ENCODE results near the gene SFXN5.

Gene SFXN5

GRCh38 chr2:72934683-72935610 is 136.6 kb downstream of the SFXN5 start:
- DNase-seq, result no peak

DNA sequence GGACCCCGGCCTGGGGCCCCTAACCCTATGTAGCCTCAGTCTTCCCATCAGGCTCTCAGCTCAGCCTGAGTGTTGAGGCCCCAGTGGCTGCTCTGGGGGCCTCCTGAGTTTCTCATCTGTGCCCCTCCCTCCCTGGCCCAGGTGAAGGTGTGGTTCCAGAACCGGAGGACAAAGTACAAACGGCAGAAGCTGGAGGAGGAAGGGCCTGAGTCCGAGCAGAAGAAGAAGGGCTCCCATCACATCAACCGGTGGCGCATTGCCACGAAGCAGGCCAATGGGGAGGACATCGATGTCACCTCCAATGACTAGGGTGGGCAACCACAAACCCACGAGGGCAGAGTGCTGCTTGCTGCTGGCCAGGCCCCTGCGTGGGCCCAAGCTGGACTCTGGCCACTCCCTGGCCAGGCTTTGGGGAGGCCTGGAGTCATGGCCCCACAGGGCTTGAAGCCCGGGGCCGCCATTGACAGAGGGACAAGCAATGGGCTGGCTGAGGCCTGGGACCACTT is 137.8 kb downstream of the SFXN5 start:
- no peak for DNase-seq

DNA sequence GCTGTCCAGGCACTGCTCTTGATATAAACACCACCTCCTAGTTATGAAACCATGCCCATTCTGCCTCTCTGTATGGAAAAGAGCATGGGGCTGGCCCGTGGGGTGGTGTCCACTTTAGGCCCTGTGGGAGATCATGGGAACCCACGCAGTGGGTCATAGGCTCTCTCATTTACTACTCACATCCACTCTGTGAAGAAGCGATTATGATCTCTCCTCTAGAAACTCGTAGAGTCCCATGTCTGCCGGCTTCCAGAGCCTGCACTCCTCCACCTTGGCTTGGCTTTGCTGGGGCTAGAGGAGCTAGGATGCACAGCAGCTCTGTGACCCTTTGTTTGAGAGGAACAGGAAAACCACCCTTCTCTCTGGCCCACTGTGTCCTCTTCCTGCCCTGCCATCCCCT is 138.3 kb downstream of the SFXN5 start:
- no peak for DNase-seq

DNA sequence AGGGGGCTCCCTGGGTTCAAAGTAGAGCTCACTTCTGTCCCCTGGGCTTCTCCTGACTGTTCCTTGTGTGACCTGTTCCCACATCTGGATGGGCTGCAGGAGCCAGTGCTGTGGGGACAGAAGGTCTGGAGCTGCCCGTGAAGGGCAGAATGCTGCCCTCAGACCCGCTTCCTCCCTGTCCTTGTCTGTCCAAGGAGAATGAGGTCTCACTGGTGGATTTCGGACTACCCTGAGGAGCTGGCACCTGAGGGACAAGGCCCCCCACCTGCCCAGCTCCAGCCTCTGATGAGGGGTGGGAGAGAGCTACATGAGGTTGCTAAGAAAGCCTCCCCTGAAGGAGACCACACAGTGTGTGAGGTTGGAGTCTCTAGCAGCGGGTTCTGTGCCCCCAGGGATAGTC is 138.7 kb downstream of the SFXN5 start:
- DNase-seq, result no peak

DNA sequence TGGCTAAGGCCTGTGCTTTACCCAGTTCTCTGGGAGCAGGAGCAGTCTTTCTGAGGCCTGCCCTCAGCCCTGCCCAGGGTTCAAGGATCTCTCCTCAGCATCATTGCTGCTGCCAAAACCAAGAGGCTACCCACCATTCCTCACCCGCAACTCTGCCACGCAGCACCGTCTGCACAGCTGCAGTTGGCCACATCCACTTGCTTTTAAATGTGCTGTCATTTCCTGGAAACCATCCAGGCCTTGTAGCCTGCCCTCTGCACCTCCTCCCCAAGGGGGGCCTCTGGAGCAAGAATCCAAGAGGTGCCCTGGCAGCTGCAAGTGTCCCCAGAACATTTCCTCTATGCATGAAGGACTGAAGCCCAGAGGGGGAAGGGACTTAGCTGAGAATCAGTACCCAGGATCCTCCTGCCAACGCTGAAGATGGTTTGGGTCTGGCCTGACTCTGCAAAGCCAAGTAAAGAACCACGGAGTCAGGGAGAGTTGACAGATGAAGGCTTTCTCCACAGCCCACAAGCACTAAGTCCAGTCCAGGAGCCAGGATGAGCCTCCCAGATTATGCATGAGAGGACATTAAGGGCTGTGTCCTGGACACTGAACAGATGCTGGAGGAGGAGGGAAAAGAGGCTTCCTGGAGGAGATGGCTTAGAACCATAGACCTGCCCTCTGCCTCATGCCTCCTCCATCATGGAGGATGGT is 139.3 kb downstream of the SFXN5 start:
- DNase-seq, result no peak

- no peak for DNase-seq
Observed at GRCh38 chr2:72931280-72931910, 140.1 kb downstream of the SFXN5 start.

- no peak for DNase-seq
Observed at GRCh38 chr2:72929010-72929409, 142.5 kb downstream of the SFXN5 start.

- no peak for DNase-seq
Observed at GRCh38 chr2:72927619-72928550, 143.6 kb downstream of the SFXN5 start.

DNA sequence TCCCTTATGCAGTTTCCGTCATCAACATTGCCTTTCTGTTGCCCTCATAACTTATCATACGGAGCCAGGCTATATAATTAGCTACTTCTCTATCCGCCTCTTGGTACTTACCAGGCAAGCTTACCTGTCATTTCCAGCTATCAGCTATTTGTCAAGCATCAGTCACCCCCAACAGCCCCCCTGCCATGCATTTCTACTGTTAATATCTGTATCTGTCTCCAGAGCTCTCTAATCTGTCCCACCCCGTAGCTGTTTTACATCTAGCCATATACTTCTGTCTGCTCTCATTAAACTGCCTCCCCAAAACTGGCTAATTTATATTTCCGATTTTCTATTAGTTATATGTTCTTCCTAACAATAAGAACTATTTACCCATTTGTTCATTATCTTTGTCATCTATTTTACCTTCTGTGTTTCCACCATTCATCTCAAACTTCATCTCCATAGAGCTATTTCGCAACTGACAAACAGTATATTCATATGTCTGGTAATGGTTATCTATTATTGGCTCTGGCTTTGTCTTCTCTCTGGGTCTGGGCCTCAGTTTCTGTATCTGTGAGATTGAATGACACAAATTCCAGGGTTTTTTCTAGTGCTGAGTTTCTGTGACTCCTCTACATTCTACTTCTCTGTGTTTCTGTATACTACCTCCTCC is 144.6 kb downstream of the SFXN5 start:
- DNase-seq, result no peak

GRCh38 chr2:72926368-72926767 is 145.1 kb downstream of the SFXN5 start:
- no peak for DNase-seq

GRCh38 chr2:72925328-72925943 is 146.1 kb downstream of the SFXN5 start:
- DNase-seq, result no peak

DNA sequence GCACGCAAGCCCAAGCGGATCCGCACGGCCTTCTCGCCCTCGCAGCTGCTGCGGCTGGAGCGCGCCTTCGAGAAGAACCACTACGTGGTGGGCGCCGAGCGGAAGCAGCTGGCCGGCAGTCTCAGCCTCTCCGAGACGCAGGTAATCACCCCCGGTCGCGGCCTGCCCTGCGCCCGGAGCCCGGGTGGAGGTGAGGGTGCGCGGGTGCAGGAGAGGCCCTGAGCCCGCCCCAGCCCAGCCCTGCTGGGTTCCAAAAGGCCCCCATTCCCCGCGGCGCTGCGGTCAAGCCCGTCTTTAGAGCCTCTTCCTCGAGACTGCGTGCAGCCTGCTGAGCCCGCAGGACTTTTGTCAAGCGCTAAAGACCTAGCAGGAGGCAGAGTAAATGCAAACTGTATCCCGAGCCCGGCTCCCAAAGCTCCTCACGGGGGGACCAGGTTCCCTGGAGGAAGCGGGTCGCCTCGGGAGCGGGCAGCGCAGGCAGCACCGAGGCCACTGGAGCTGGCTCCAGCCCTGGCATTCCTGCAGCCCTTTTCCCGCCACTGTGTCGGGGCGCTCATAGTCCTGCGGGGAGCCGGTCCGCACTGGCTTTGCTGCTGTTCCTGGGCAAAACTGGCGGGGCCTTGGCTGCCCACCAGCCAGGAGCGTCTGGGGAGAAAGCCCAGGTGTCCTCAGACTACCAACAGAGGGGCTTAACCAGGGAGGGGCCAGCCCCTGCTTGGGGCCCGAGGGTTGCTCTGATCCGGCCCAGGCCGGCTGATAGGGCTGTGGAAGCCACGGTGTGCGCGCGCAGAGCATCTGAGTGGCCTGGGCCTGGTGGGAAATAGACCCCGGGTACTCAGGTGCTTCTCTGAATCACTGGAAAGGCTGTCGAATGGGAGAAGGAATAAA is 146.9 kb downstream of the SFXN5 start:
- no peak for DNase-seq

DNA sequence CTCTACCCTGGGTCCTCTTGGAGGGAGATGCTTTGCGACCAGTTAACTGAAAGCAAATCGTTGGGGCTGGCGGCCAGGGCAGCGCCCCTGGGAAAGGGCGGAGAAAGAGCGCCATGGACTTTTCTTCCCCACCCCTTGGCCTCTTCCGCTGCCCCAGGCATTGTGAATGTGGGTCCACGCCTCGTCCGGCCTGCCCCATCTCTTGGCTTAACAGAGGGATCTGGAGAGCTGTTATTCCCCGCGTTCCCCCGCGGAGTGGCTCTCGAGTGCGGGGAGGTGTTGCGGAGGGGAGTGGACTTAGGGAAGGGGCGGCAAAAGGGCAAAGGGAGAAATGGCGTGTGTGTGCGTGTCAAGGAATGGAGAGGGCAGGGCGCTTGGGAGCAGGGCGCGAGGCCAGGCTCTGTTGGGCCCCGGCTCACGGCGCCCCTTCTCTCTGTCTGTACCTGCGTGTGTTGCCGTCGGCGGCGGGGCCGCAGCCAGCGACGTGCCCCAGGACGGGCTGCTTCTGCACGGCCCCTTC is 147.6 kb downstream of the SFXN5 start:
- DNase-seq, result no peak

DNA sequence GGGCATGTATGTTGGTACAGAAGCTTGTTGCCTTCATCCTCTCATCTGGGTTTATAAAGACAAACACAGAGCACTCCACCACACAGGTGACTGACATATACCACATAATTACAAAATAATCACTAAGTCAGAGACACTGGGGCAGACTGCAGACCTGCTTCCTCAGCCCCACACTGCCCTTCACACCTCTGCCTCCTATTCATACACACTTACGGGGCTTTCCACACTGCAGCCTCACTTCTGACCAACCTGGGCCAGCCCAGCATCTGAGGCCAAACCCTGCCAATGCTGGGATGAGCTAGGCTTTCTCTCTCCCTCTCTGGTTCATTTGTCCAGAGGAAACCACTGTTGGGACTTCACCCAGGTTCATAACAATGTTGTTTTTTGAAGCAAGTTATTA is 149.7 kb downstream of the SFXN5 start:
- no peak for DNase-seq

DNA sequence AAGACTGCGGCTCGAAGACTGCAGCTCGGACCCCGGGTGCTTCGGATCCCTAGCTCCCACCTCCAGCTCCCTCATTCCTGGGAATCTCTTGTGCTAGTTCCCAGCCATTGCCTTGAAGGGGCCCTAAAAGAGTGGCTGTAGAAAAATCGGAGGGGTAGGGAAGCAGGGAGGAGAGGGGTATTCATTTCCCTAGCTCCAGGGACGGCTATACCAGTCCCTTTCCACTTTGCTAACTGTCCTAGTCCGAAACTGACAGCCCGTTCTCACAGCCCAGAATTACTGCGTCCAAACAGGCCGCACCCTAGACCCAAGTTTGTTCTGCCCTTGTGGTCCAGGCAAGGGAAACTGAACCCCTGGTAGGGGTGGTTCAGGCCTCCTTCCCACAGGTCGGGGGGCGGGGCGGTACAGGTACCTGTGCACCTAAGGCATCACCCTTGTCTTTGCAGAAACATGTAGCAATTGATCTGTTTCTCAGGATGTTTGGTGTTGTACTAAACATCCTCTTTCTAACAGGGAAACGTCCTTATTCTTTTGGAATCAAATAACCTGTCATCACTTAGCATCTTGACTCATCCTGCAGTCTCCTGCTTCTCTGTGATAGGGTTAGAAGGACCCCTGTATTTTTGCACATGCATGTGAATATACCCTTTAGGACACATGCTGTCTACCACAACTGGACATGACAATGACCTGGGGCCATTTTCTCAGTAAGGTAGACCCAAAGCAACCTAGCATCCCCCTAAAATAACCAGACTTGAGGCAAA is 150.2 kb downstream of the SFXN5 start:
- DNase-seq, result no peak

GRCh38 chr2:72920318-72921087 is 151.0 kb downstream of the SFXN5 start:
- DNase-seq, result no peak

GRCh38 chr2:72919414-72920317 is 151.8 kb downstream of the SFXN5 start:
- no peak for DNase-seq

All from cerebellar nuclear complex (tissue), 1 donor.